DND-41 (cell line): ENCODE data around the gene PPP1R3D.

Experiments used
- ATAC-seq: fragments of 200-7000 bp; cut with Tn5 transposase; 3 replicates; pipeline ENCODE4 v1.9.1; 2021; ENCODE audit warnings: low read depth; ENCODE audit not compliant: insufficient read depth
- DNase-seq: peaks from one replicate; pipeline ENCODE4 v3.0.0-alpha.2; 2020
- H2AFZ ChIP-seq: 2 replicates; pipeline ENCODE4 v1.6.0; 2012; ENCODE audit warnings: low read depth, low read length
- H3K27ac ChIP-seq: 2 replicates; pipeline ENCODE4 v1.5.1; 2012; ENCODE audit warnings: low read length, inconsistent platforms
- H3K27me3 ChIP-seq: fragments of 200-600 bp; sonication (generic); 2 replicates; pipeline ENCODE4 v1.6.0; 2012; ENCODE audit warnings: low read length, mild to moderate bottlenecking, inconsistent platforms; ENCODE audit not compliant: insufficient read depth, poor library complexity
- H3K36me3 ChIP-seq: 2 replicates; pipeline ENCODE4 v1.5.1; 2012; ENCODE audit warnings: low read length, inconsistent platforms; ENCODE audit not compliant: insufficient read depth
- H3K4me1 ChIP-seq: 2 replicates; pipeline ENCODE4 v1.5.1; 2012; ENCODE audit warnings: mild to moderate bottlenecking, low read length; ENCODE audit not compliant: insufficient read depth
- H3K4me2 ChIP-seq: 2 replicates; pipeline ENCODE4 v1.6.0; 2012; ENCODE audit warnings: mild to moderate bottlenecking, moderate library complexity, low read length, inconsistent platforms; ENCODE audit not compliant: insufficient read depth
- H3K4me3 ChIP-seq, 2 experiments: fragments of 200-600 bp in 1 of 2; shearing (Covaris generic) in 1 of 2; 2 replicates each; pipeline ENCODE4 v1.5.1; 2012 to 2016; ENCODE audit warnings: inconsistent platforms in 2 of 2, low read length in 2 of 2, mild to moderate bottlenecking in 2 of 2, low read depth in 1 of 2, moderate library complexity in 1 of 2
- H3K79me2 ChIP-seq: 2 replicates; pipeline ENCODE4 v1.6.0; 2012; ENCODE audit warnings: low read length, inconsistent platforms; ENCODE audit not compliant: insufficient read depth
- H3K9ac ChIP-seq: 2 replicates; pipeline ENCODE4 v1.6.0; 2012; ENCODE audit warnings: low read depth, mild to moderate bottlenecking, inconsistent platforms, low read length, moderate library complexity
- H3K9me3 ChIP-seq: 2 replicates; pipeline ENCODE4 v1.5.1; 2012; ENCODE audit warnings: low read length, moderate library complexity, mild to moderate bottlenecking, inconsistent platforms; ENCODE audit not compliant: insufficient read depth, severe bottlenecking
- H4K20me1 ChIP-seq: 2 replicates; pipeline ENCODE4 v1.6.0; 2012; ENCODE audit warnings: low read length; ENCODE audit not compliant: insufficient read depth
- CTCF ChIP-seq: IDR thresholded peaks from 2 replicates; pipeline ENCODE4 v1.5.1; 2012; ENCODE audit warnings: borderline replicate concordance, low read length, moderate library complexity, mild to moderate bottlenecking; ENCODE audit not compliant: poor library complexity, severe bottlenecking; ENCODE audit errors: extremely low read depth
- EZH2 ChIP-seq: IDR thresholded peaks from 3 replicates; pipeline ENCODE4 v1.6.1; 2012; ENCODE audit warnings: borderline replicate concordance, low read depth, mild to moderate bottlenecking, moderate library complexity, low read length, inconsistent platforms; ENCODE audit not compliant: severe bottlenecking

The PPP1R3D gene

GRCh38 chr20:59933849-59934585 lies 6.1 kb downstream of the PPP1R3D start:
- no peak for TF ChIP-seq CTCF
- no peak for TF ChIP-seq EZH2
- H3K27ac ChIP-seq: no peak overlapping the region
- ATAC-seq (no peak), DNase-seq (no peak)
- no peak overlapping the region for H3K4me2 ChIP-seq
- no peak overlapping the region for H3K4me3 ChIP-seq
- H3K9me3 ChIP-seq: no peaks in the 10 kb centered on the region
- no peak overlapping the region for H3K9ac ChIP-seq
- H2AFZ ChIP-seq: no peak overlapping the region
- H3K27me3 ChIP-seq: peaks cover 8% of the 10 kb centered on the region
- H3K4me1 ChIP-seq: peaks cover 2% of the 10 kb centered on the region
- H3K79me2 ChIP-seq: no peaks in the 10 kb centered on the region
- H4K20me1 ChIP-seq: no peaks in the 10 kb centered on the region
- no peaks in the 10 kb centered on the region for H3K36me3 ChIP-seq

- ATAC-seq (no peak), DNase-seq (no peak)
- Histone ChIP-seq H3K9me3 (no peaks in the 10 kb centered on the region), H2AFZ (no peak within 1 kb of the TSS), H4K20me1 (no peaks in the 10 kb centered on the region), H3K79me2 (no peaks in the 10 kb centered on the region), H3K27ac (no peak within 1 kb of the TSS), H3K36me3 (no peaks in the 10 kb centered on the region), H3K4me2 (no peak within 1 kb of the TSS), H3K4me3 (no peak within 1 kb of the TSS), H3K4me1 (no peaks in the 10 kb centered on the region), H3K27me3 (peaks cover 10% of the 10 kb centered on the region), H3K9ac (no peak within 1 kb of the TSS)
- TF ChIP-seq EZH2 (no peak), CTCF (no peak)
Observed at GRCh38 chr20:59933296-59933848, 6.7 kb downstream of the PPP1R3D start, which contains the start of gene SYCP2. SYCP2 (minus strand) TSS chr20:59933637; CDS start chr20:59922413, 11,224 bp downstream.

- ATAC-seq (no peak), DNase-seq (no peak)
- Histone ChIP-seq H3K27me3 (peaks cover 12% of the 10 kb centered on the region), H3K9me3 (no peaks in the 10 kb centered on the region), H3K4me3 (no peak overlapping the region), H3K79me2 (no peaks in the 10 kb centered on the region), H3K36me3 (no peaks in the 10 kb centered on the region), H3K4me2 (no peak overlapping the region), H3K4me1 (no peaks in the 10 kb centered on the region), H2AFZ (no peak overlapping the region), H4K20me1 (no peaks in the 10 kb centered on the region), H3K9ac (no peak overlapping the region), H3K27ac (no peak overlapping the region)
- TF ChIP-seq EZH2 (no peak), CTCF (no peak)
Observed at GRCh38 chr20:59932616-59933295, 7.3 kb downstream of the PPP1R3D start.
